Epithelial cell of esophagus (primary cell): ENCODE data around the gene SLC25A48.
A peak's percentile ranks its signal among the peaks of the same experiment; 100 is the strongest.

Source experiments
- DNase-seq: peaks from one replicate; pipeline ENCODE4 v3.0.0; 2010; ENCODE audit warnings: low read depth
- H3K4me3 ChIP-seq: 2 replicates; pipeline ENCODE4 v1.5.1; 2011; ENCODE audit warnings: mild to moderate bottlenecking, low read length, control low read depth
- CTCF ChIP-seq: IDR thresholded peaks from 2 replicates; pipeline ENCODE4 v1.5.1; 2011; ENCODE audit warnings: low read depth, mild to moderate bottlenecking, low read length, control low read depth, inconsistent platforms; ENCODE audit not compliant: insufficient read depth; ENCODE audit errors: missing control alignments

The SLC25A48 gene

GRCh38 chr5:135874461-135874860 lies 40.0 kb downstream of the SLC25A48 start:
- H3K4me3 ChIP-seq = no peak overlapping the region
- no peak for DNase-seq
- TF ChIP-seq CTCF = no peak

DNA sequence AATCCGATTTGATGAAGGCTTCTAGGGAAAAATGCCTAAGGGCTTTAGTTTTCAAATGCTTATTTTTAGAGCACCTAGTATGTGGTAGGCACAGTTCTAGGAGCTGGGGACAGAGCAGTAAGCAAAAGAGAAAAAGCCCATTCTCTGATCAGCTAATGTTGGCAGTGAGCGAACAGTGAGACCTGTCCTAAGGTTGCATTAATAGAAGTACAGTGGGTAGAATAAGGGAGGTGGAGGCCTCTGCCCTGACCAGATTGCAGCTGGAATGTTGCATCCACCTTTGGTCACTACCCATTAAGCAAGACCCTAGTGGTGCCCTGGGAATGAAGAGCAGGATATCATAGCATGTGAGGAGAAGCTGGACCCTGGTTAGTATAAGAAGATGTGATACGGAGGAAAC lies 41.1 kb downstream of the SLC25A48 start:
- DNase-seq = no peak
- TF ChIP-seq CTCF = no peak
- no peak overlapping the region for H3K4me3 ChIP-seq

GRCh38 chr5:135876146-135876545 lies 41.7 kb downstream of the SLC25A48 start:
- no peak overlapping the region for H3K4me3 ChIP-seq
- DNase-seq = no peak
- TF ChIP-seq CTCF = no peak

DNA sequence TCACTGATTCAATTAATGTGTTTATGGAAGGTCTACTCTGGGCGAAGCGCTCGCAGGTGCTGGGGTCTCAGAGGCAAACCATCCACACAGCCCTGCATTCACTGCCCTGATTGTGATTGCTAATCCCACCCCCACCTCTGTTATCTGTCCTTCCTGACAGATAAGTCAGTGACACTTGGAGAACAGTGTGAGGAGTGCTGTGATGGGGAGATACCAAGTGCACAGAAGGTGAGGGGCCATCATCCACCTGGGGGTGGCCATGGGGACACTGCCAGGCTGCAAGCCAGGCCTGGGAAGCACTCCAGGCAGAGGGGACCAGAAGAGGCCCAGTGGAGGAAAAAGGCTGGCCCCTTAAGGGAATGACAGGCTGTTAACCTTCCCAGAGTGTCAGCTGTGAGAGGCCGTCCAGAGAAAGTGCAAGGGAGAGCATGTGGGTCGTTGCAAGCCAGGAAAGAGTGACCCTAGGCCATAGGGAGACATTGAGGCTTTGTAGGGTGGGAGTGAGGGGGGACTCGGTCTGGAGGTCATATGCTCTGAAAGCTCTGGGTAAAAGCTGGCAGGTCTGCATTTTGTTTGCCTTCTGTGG lies 43.2 kb downstream of the SLC25A48 start:
- no peak for TF ChIP-seq CTCF
- H3K4me3 ChIP-seq = no peak overlapping the region
- no peak for DNase-seq

- DNase-seq = no peak
- H3K4me3 ChIP-seq = no peak overlapping the region
- TF ChIP-seq CTCF = no peak
Observed at GRCh38 chr5:135878156-135878620, 43.7 kb downstream of the SLC25A48 start.

DNA sequence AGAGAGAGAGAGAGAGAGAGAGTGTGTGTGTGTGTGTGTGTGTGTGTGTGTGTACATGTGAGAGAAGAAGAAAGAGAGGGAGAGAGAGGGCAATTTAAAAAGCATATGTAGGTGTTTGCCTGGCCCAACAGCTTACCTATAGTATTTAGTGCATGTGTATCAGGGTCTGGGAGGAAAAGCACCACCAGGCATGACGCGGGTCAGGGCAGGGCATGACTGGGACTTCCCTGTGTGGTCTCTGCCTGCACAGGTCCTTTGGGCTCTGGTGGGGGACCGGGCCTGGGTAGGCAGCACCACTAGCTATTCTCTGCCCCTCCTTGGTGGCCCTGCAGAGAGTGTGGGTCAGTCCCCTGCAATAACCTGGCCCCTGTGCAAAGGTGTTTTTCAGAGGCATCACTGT lies 45.1 kb downstream of the SLC25A48 start:
- no peak for TF ChIP-seq CTCF
- no peak overlapping the region for H3K4me3 ChIP-seq
- no peak for DNase-seq

DNA sequence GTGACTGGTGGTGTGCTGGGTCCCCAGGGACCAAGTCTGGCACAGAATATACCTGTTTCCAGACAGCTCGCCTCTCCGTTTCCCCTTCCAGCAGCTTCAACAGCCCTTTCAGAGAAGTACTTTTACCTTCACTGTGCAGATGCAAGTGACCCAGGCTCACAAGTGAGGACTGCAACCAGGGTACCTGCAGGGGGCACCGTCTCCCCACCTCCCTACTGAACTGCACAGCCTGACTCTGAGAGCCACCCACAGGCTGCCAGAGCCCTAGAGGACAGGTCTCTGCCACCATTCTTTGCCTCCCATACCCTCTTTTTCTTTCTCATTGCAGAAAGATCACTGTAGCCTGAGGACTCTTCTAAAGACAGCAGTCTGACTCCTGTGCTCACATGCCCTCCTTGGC lies 45.8 kb downstream of the SLC25A48 start:
- no peak for DNase-seq
- no peak overlapping the region for H3K4me3 ChIP-seq
- TF ChIP-seq CTCF = peak; percentile 21
